HepG2 (cell line): ENCODE data around the gene TNFAIP8L3. TPM values are rescaled to one million over a fixed set of nuclear protein-coding genes. Genes with fewer than 3 reads are reported as not detected.

Source experiments
- ATAC-seq: fragments of 200-7000 bp; cut with Tn5 transposase; 3 replicates; pipeline ENCODE4 v1.9.1; 2020; ENCODE audit warnings: mild to moderate bottlenecking, moderate library complexity
- BruUV-seq: library from RNA; stranded (reverse); fragments of 400-500 nt; replicated peaks from 2 replicates; lab custom pipeline; 2021; lab: Mats Ljungman, UMichigan
- CTCF ChIA-PET: fragments of 300-600 bp; formaldehyde crosslinking; extraction: SDS; loops from one replicate; lab custom pipeline; 2021; ENCODE audit warnings: low total read pairs, inconsistent platforms, low intra/inter-chr PET ratio; lab: Yijun Ruan, JAX
- POLR2A ChIA-PET: fragments of 350-600 bp; sonication (Branson Sonifier 250); formaldehyde crosslinking; loops from one replicate; lab custom pipeline; 2020; ENCODE audit warnings: antibody characterized with exemption, inconsistent platforms; lab: Yijun Ruan, JAX
- DNase-seq: peaks from one replicate; pipeline ENCODE4 v3.0.0-alpha.2; 2015; ENCODE audit warnings: low spot score
- FAIRE-seq: peaks from 3 replicates; lab custom pipeline; 2011; peaks lifted over from hg19 to GRCh38; lab: Jason Lieb, UNC
- H2AFZ ChIP-seq: one replicate; pipeline ENCODE4 v1.6.1; 2011; ENCODE audit warnings: low read length, inconsistent platforms
- H3K27ac ChIP-seq: fragments of 300-600 bp; 3 replicates; pipeline ENCODE4 v1.8.0; 2011; ENCODE audit warnings: mixed run types, mild to moderate bottlenecking, mixed read lengths, low read length, inconsistent platforms; ENCODE audit not compliant: insufficient read depth; ENCODE audit errors: extremely low read length
- H3K27me3 ChIP-seq, 2 experiments: fragments of 200-600 bp in 1 of 2; 2 replicates in 1 of 2; 3 replicates in 1 of 2; pipeline versions ENCODE4 v1.6.0 to v1.8.0; 2011; ENCODE audit warnings: low read length in 2 of 2, mild to moderate bottlenecking in 2 of 2, moderate library complexity in 2 of 2, inconsistent platforms in 1 of 2; ENCODE audit not compliant: insufficient read depth in 2 of 2, control insufficient read depth in 1 of 2
- H3K36me3 ChIP-seq, 2 experiments: fragments of 200-600 bp in 1 of 2; replicated peaks in 1 of 2; 2 replicates in 1 of 2; 3 replicates in 1 of 2; pipeline versions ENCODE4 v1.5.1 to v1.8.0; 2011; ENCODE audit warnings: low read length in 2 of 2, inconsistent platforms in 1 of 2; ENCODE audit not compliant: insufficient read depth in 2 of 2, control insufficient read depth in 1 of 2
- H3K4me1 ChIP-seq: 2 replicates; pipeline ENCODE4 v1.5.1; 2012; ENCODE audit warnings: low read length, inconsistent platforms; ENCODE audit not compliant: insufficient read depth
- H3K4me2 ChIP-seq: 2 replicates; pipeline ENCODE4 v1.6.0; 2011; ENCODE audit warnings: low read depth, low read length, inconsistent platforms
- H3K4me3 ChIP-seq, 3 experiments: fragments of 200-600 bp in 1 of 3; sonication (generic), shearing (Covaris generic) in 1 of 3; replicated peaks in 1 of 3; 2 replicates each; pipeline ENCODE4 v1.5.1; 2011 to 2016; ENCODE audit warnings: low read length in 3 of 3, inconsistent platforms in 2 of 3, low read depth in 2 of 3, mild to moderate bottlenecking in 2 of 3, control low read depth in 1 of 3, mixed read lengths in 1 of 3; ENCODE audit not compliant: insufficient read depth in 1 of 3
- H3K79me2 ChIP-seq: one replicate; pipeline ENCODE4 v1.6.1; 2011; ENCODE audit warnings: low read length, inconsistent platforms; ENCODE audit not compliant: insufficient read depth
- H3K9ac ChIP-seq: 2 replicates; pipeline ENCODE4 v1.6.0; 2011; ENCODE audit warnings: mild to moderate bottlenecking, low read depth, low read length, inconsistent platforms; ENCODE audit not compliant: insufficient read depth
- H3K9me3 ChIP-seq: 2 replicates; pipeline ENCODE4 v1.5.1; 2012; ENCODE audit warnings: mild to moderate bottlenecking, low read length
- H4K20me1 ChIP-seq: 2 replicates; pipeline ENCODE4 v1.6.0; 2011; ENCODE audit warnings: inconsistent platforms, mild to moderate bottlenecking, low read length, moderate library complexity; ENCODE audit not compliant: insufficient read depth
- DNMT3B ChIP-seq: conservative IDR thresholded peaks from 2 replicates; pipeline ENCODE4 v1.6.1; 2016; ENCODE audit warnings: missing biosample characterization, control low read depth
- EEA1 ChIP-seq: sonication (generic); formaldehyde crosslinking; IDR thresholded peaks from 2 replicates; pipeline ENCODE4 v1.5.1; 2020; ENCODE audit warnings: mild to moderate bottlenecking, missing genetic modification reagents, borderline replicate concordance
- HNF4A ChIP-seq: sonication (generic); formaldehyde crosslinking; IDR thresholded peaks from 2 replicates; pipeline ENCODE4 v1.4.0; 2020; ENCODE audit warnings: missing genetic modification reagents
- KLF12 ChIP-seq: sonication (generic); formaldehyde crosslinking; IDR thresholded peaks from 2 replicates; pipeline ENCODE4 v1.4.0; 2020; ENCODE audit warnings: missing genetic modification reagents, borderline replicate concordance
- NR2F2 ChIP-seq: IDR thresholded peaks from 2 replicates; pipeline ENCODE4 v1.6.1; 2012; ENCODE audit warnings: low read depth, inconsistent platforms, borderline replicate concordance
- U2AF1 ChIP-seq: fragments of 200-400 bp; formaldehyde crosslinking; optimal IDR thresholded peaks from 2 replicates; pipeline ENCODE3; 2017; ENCODE audit warnings: mild to moderate bottlenecking, low read depth, low read length
- ZNF335 ChIP-seq: sonication (generic); formaldehyde crosslinking; IDR thresholded peaks from 2 replicates; pipeline ENCODE4 v1.4.0; 2020; ENCODE audit warnings: missing genetic modification reagents
- ZNF343 ChIP-seq: sonication (generic); formaldehyde crosslinking; IDR thresholded peaks from 2 replicates; pipeline ENCODE4 v1.4.0; 2020; ENCODE audit warnings: mild to moderate bottlenecking, missing genetic modification reagents
- ZNF446 ChIP-seq: sonication (generic); formaldehyde crosslinking; IDR thresholded peaks from 2 replicates; pipeline ENCODE4 v1.5.0; 2020; ENCODE audit warnings: mild to moderate bottlenecking, missing genetic modification reagents
- ZNF530 ChIP-seq: sonication (generic); formaldehyde crosslinking; IDR thresholded peaks from 2 replicates; pipeline ENCODE4 v1.5.0; 2020; ENCODE audit warnings: low read depth, mild to moderate bottlenecking, missing genetic modification reagents
- WGBS: methylation state at CpG from one replicate; pipeline ENCODE4 v1.1.6; 2017; ENCODE audit warnings: low lambda C conversion rate; 5-methylcytosine and 5-hydroxymethylcytosine counted together
- in situ Hi-C: cut with HindIII; loops from 2 replicates; pipeline ENCODE4 v1.10.0; 2017; ENCODE audit warnings: low pct_unique_long_range_greater_than_20kb; ENCODE audit not compliant: extremely low pct_ligation_motif_present
- intact Hi-C: fragments of 100-400 bp; cut with micrococcal nuclease; formaldehyde crosslinking; loops from one replicate; pipeline ENCODE4 v1.10.0; 2022; ENCODE audit not compliant: unreplicated experiment
- polyA plus RNA-seq, 8 experiments: library from polyadenylated mRNA; depleted of rRNA in 3 of 8; stranded (reverse) in 7 of 8; unstranded in 1 of 8; fragments of >200 nt; fragmentation: Illumina TruSeq in 4 of 8; extraction: Trizol in 4 of 8; gene quantifications; 2 replicates each; pipeline versions ENCODE4 v1.2.1 to v1.2.3, GENCODE V29; 2011 to 2016; ENCODE audit warnings: low read depth in 4 of 8, missing spikeins in 1 of 8, mixed read lengths in 1 of 8; ENCODE audit not compliant: insufficient read depth in 1 of 8
- total RNA-seq, 5 experiments: library from RNA; depleted of rRNA; stranded (reverse); fragments of >200 nt; fragmentation: Illumina TruSeq; extraction: Trizol; gene quantifications; 2 replicates each; pipeline ENCODE4 v1.2.3, GENCODE V29; 2016; ENCODE audit warnings: low read depth in 1 of 5
- TF ChIP-seq, protein P1 (sequence below): sonication (generic); formaldehyde crosslinking; IDR thresholded peaks from 2 replicates; pipeline ENCODE4 v1.5.0; 2020; ENCODE audit warnings: mild to moderate bottlenecking, missing genetic modification reagents, moderate library complexity

TNFAIP8L3 gene
- total and polyA plus RNA-seq, 2 of the 13 experiments (the other 11 are each of a cell fraction or from before 2014, with no cell fraction given): 0.15 to 4.0 TPM

GRCh38 chr15:51025454-51025846 lies 69.3 kb downstream of the TNFAIP8L3 start:
- H4K20me1 ChIP-seq: no peaks in the 10 kb centered on the region
- H3K9ac ChIP-seq: no peak overlapping the region
- ATAC-seq: no peak
- TF ChIP-seq DNMT3B (CRISPR knock-in tag) (no peak), NR2F2 (no peak), KLF12 (CRISPR knock-in tag) (no peak), ZNF343 (CRISPR knock-in tag) (no peak), HNF4A (no peak), EEA1 (no peak), U2AF1 (no peak), ZNF530 (CRISPR knock-in tag) (no peak), ZNF335 (CRISPR knock-in tag) (no peak), ZNF446 (no peak)
- TF ChIP-seq, protein P1, sequence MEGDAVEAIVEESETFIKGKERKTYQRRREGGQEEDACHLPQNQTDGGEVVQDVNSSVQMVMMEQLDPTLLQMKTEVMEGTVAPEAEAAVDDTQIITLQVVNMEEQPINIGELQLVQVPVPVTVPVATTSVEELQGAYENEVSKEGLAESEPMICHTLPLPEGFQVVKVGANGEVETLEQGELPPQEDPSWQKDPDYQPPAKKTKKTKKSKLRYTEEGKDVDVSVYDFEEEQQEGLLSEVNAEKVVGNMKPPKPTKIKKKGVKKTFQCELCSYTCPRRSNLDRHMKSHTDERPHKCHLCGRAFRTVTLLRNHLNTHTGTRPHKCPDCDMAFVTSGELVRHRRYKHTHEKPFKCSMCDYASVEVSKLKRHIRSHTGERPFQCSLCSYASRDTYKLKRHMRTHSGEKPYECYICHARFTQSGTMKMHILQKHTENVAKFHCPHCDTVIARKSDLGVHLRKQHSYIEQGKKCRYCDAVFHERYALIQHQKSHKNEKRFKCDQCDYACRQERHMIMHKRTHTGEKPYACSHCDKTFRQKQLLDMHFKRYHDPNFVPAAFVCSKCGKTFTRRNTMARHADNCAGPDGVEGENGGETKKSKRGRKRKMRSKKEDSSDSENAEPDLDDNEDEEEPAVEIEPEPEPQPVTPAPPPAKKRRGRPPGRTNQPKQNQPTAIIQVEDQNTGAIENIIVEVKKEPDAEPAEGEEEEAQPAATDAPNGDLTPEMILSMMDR (CRISPR knock-in tag): no peak
- BruUV-seq: no TSS peak
- DNase-seq: no peak
- H3K4me3 ChIP-seq: no peak overlapping the region
- no peak overlapping the region for H2AFZ ChIP-seq
- no peaks in the 10 kb centered on the region for H3K27me3 ChIP-seq
- POLR2A ChIA-PET: no interaction called here
- no peak for FAIRE-seq
- no peaks in the 10 kb centered on the region for H3K36me3 ChIP-seq
- H3K4me1 ChIP-seq: no peaks in the 10 kb centered on the region
- in situ Hi-C loops: no loop called here
- H3K4me2 ChIP-seq: no peak overlapping the region
- CTCF ChIA-PET: no interaction called here
- no peak overlapping the region for H3K27ac ChIP-seq
- no peaks in the 10 kb centered on the region for H3K79me2 ChIP-seq
- 81% methylated on average over 3 of the region's 3 CpGs for WGBS
- no peaks in the 10 kb centered on the region for H3K9me3 ChIP-seq
- intact Hi-C loops: no loop called here
